NCI-H69 (cell line): ENCODE data around the gene FBXL13.
"Not testable (repeated sequence)": the region's sequence is repeated elsewhere in the genome, so short reads cannot be mapped to it uniquely, and the experiment has no call there.

Experiments
- DNase-seq: peaks from one replicate; lab custom pipeline; 2025; lab: John Stamatoyannopoulos, UW

The FBXL13 gene

GRCh38 chr7:103074519-103075336, at the start of gene FBXL13, which contains the start of gene ARMC10:
Gene FBXL13 (minus strand): TSS chr7:103074796.
Gene ARMC10 (plus strand): TSS chr7:103075140. CDS start chr7:103075273, 133 bp downstream.
- DNase-seq: peak; percentile 98

DNA sequence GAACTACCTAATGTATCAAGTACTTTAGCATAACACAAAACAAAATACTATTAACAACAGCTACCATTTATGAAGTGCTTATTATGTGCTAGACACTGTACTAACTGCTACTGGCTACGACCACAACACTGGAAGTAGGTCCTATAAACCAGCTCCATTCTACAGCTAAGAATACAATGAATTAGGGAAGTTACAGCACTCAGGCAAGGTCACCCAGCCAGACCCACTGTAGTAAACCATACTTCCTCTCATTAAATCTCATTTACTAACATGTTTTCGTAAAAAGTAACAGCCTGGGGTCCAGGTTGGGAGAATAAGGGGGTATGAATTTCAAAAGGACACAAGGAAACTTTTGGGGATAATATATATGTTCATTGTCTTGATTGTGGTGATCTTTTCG, 48.9 kb upstream of the FBXL13 start:
- no peak for DNase-seq

- no peak for DNase-seq
These were observed 47.0 kb upstream of the FBXL13 start for GRCh38 chr7:103121641-103122040.

GRCh38 chr7:103120362-103120761, 45.8 kb upstream of the FBXL13 start:
- DNase-seq: no peak

GRCh38 chr7:103119791-103120291, 45.2 kb upstream of the FBXL13 start:
- no peak for DNase-seq

DNA sequence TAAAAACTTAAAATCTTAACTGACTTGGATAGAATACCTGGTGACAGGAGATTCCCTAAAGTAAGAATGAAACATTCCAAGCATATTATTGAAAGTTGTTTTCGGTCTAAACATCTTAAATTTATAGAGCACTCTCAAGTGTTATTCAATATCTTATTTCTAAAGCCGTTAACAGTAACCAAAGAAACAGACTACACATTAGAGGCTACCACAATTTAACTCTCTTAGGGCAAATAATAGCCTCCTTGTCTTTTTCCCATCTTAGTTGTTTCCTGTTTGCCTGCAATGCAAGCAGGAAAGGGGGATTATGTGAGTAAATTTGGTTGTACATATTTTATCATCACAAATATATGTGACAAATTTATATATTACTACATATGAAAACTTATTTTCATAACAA, 42.9 kb upstream of the FBXL13 start:
- no peak for DNase-seq

- DNase-seq: no peak
These were observed 42.4 kb upstream of the FBXL13 start for GRCh38 chr7:103116991-103117390.

DNA sequence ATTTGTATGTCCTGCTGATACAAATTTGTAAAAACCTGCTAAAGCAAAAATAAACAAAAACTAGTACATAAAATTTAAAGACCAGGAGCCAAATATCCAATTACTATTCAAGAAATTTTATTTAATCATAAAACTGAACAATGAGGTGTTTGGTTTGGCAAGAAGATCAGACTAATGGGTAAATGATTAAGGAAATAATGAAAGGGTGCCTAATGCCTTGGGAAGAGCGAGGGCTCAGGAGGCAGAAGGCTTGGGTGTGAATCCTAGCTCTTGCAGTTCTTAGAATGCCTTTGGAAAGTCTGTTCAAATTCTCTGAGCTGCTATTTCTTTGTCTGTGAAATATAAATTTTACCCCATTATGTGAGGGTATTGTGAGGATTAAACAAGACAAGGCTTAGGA, 41.9 kb upstream of the FBXL13 start:
- no peak for DNase-seq

- no peak for DNase-seq
These were observed 41.2 kb upstream of the FBXL13 start for GRCh38 chr7:103115771-103116170.

- DNase-seq: no peak
These were observed 40.0 kb upstream of the FBXL13 start for GRCh38 chr7:103114576-103115008.

- no peak for DNase-seq
These were observed 38.6 kb upstream of the FBXL13 start for GRCh38 chr7:103113164-103113563.

DNA sequence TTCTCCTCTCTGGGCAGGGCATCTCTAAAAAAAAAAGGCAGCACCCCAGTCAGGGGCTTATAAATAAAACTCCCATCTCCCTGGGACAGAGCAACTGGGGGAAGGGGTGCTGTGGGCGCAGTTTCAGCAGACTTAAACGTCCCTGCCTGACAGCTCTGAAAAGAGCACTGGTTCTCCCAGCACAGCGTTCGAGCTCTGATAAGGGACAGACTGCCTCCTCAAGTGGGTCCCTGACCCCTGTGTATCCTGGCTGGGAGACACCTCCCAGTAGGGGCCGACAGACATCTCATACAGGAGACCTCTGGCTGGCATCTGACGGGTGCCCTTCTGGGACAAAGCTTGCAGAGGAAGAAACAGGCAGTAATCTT, 32.1 kb upstream of the FBXL13 start:
- DNase-seq: not testable (repeated sequence)

DNA sequence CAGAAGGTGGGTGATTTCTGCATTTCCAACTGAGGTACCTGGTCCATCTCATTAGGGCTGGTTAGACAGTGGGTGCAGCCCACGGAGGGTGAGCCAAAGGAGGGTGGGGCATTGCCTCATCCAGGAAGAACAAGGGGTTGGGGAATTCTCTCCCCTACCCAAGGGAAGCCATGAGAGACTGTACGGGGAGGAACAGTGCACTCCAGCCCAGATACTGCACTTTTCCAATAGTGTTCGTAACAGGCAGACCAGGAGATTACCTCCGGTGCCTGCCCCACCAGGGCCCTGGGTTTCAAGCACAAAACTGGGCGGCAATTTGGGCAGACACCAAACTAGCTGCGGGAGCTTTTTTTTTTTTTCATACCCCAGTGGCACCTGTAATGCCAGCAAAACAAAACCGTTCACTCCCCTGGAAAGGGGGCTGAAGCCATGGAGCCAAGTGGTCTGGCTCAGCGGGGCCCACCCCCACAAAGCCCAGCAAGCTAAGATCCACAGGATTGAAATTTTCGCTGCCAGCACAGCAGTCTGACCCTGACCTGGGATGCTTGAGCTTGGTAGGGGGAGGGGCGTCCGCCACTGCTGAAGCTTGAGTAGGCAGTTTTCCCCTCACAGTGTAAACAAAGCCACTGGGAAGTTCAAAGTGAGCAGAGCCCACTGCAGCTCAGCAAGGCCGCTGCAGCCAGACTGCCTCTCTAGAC, 31.6 kb upstream of the FBXL13 start:
- DNase-seq: no peak

GRCh38 chr7:103101543-103101942, 26.9 kb upstream of the FBXL13 start:
- DNase-seq: no peak

GRCh38 chr7:103100348-103100747, 25.8 kb upstream of the FBXL13 start:
- no peak for DNase-seq

- no peak for DNase-seq
These were observed 22.4 kb upstream of the FBXL13 start for GRCh38 chr7:103097041-103097440.

- DNase-seq: not testable (repeated sequence)
These were observed 21.0 kb upstream of the FBXL13 start for GRCh38 chr7:103095558-103095957.

DNA sequence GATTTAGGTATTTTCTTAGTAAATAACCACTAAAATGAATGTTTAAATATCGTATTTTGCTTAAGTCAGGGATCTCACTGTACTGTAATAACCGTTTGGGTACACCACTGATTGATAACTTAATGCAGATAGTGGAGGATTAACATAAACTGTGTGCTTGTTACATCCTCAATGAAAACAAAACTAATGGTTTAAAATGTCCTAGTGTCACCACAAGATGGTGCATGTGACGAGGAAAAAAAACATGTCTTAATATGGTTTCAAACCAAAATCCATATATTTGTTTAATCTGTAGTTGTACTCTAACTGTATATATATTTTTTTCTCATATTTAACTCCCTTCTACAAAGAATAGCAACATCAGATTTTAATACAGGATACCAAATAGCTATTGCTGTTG, 19.5 kb upstream of the FBXL13 start:
- DNase-seq: no peak

- DNase-seq: no peak
These were observed 18.8 kb upstream of the FBXL13 start for GRCh38 chr7:103093429-103093828.

DNA sequence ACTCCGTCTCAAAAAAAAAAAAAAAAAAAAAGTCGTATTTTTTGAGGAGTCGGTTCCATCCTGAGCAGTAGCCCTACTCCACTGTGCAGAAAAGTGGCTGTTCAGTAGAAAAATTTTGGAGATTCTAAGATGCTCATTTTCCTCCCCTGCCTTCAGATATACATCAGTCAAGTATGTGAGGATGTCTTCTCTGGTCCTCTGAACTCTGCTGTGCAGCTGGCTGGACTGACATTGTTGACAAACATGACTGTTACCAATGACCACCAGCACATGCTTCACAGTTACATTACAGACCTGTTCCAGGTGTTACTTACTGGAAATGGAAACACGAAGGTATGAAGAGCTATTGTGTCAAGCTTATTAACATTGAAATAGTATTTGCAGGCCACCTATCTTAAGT, 17.7 kb upstream of the FBXL13 start:
- not testable (repeated sequence) for DNase-seq

DNA sequence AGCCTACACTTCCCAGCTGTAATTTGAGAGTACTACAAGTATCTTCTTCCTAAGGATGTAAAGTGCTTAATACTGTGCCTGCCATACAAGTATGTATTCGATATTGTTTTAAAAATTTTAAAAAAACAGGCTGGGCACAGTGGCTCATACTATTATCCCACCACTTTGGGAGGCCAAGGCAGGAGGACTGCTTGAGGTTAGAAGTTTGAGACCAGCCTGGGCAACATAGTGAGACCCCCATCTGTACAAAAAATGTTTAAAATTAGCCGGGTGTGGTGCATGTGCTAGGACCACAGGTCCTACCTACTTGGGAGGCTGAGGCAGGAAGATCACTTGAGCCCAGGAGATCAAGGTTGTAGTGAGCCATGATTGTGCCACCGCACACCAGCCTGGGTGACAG, 8.6 kb upstream of the FBXL13 start:
- no peak for DNase-seq

DNA sequence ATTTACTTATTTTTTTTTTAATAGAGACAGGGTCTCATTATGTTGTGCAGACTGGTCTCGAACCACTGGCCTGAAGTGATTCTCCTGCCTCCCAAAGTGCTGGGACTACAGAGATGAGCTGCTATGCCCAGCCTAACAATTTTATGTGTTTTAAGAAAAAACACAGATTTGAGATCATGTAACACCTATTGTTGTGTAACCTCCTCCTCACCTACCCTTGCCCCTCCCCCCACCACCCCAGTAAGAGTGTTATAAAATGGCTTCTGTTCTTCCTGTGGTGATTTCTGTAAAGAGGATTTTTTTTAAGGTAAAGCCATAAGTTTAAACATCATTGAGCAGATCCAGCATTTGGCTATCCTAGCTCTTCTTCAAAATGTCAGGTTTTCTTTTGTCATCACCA, 7.9 kb upstream of the FBXL13 start:
- DNase-seq: no peak

DNA sequence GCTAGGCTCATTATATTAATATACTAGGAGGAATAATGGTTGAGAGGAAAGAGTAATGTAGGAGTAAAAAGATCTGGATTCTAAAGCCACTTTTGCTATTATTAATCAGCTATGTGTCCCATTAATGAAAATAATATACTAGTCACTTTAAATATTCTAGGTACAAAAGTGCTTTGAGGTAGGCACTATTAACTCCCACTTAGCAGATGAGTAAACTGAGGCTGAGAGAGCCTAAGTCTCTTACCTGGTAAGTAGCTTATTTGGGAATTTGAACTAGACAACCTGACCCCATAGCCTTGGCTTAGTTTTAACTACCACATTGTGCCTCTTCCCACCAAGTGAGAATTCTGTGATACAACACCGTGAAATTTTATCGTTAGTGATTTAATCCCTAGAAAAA, 6.3 kb upstream of the FBXL13 start:
- DNase-seq: no peak
